RPMI7951 (cell line): Measurements from ENCODE around the gene RIPOR3. TPM values are rescaled to one million over a fixed set of nuclear protein-coding genes. Genes with fewer than 3 reads are reported as not detected.
"Not testable (repeated sequence)": the region's sequence is repeated elsewhere in the genome, so short reads cannot be mapped to it uniquely, and the experiment has no call there.

Experiments used
- DNase-seq: peaks from one replicate; pipeline ENCODE4 v3.0.0-alpha.2; 2012; ENCODE audit warnings: low read depth
- total RNA-seq: library from RNA; depleted of rRNA; stranded (reverse); fragments of >200 nt; shearing (Covaris generic); gene quantifications from 2 replicates; pipeline ENCODE4 v1.2.3, GENCODE V29; 2014

Gene RIPOR3
- total RNA-seq, 1 experiment from 2014 or later: 10.8 TPM

- DNase-seq: no peak
Measured at GRCh38 chr20:50634191-50634590, 57.2 kb downstream of the RIPOR3 start.

GRCh38 chr20:50633361-50633760, 58.0 kb downstream of the RIPOR3 start:
- no peak for DNase-seq

GRCh38 chr20:50632701-50633100, 58.6 kb downstream of the RIPOR3 start:
- no peak for DNase-seq

- no peak for DNase-seq
Measured at GRCh38 chr20:50632236-50632635, 59.1 kb downstream of the RIPOR3 start.

GRCh38 chr20:50630578-50631263, 60.6 kb downstream of the RIPOR3 start:
- DNase-seq: no peak

- peak; percentile 42 for DNase-seq
Measured at GRCh38 chr20:50629670-50630045, 61.7 kb downstream of the RIPOR3 start.

- DNase-seq: no peak
Measured at GRCh38 chr20:50628853-50629669, 62.3 kb downstream of the RIPOR3 start.

- no peak for DNase-seq
Measured at GRCh38 chr20:50628332-50628731, 63.0 kb downstream of the RIPOR3 start.

- no peak for DNase-seq
Measured at GRCh38 chr20:50627747-50628146, 63.6 kb downstream of the RIPOR3 start.

GRCh38 chr20:50625986-50626677, 65.2 kb downstream of the RIPOR3 start:
- DNase-seq: peak; percentile 50

- DNase-seq: no peak
Measured at GRCh38 chr20:50624351-50625016, 66.9 kb downstream of the RIPOR3 start.

GRCh38 chr20:50621068-50621665, 70.2 kb downstream of the RIPOR3 start:
- DNase-seq: no peak

- DNase-seq: not testable (repeated sequence)
Measured at GRCh38 chr20:50620459-50620858, 70.9 kb downstream of the RIPOR3 start.

- DNase-seq: no peak
Measured at GRCh38 chr20:50618537-50618936, 72.8 kb downstream of the RIPOR3 start.

GRCh38 chr20:50617022-50617421, 74.3 kb downstream of the RIPOR3 start:
- no peak for DNase-seq

GRCh38 chr20:50615407-50615806, 75.9 kb downstream of the RIPOR3 start:
- DNase-seq: no peak

- DNase-seq: no peak
Measured at GRCh38 chr20:50613438-50614169, 77.7 kb downstream of the RIPOR3 start.

GRCh38 chr20:50611128-50611810, 80.1 kb downstream of the RIPOR3 start:
- DNase-seq: no peak

GRCh38 chr20:50610212-50610718, 81.1 kb downstream of the RIPOR3 start:
- DNase-seq: no peak

- DNase-seq: no peak
Measured at GRCh38 chr20:50609438-50609989, 81.8 kb downstream of the RIPOR3 start.
